Loucy (cell line): ENCODE measurements around the gene GCNT2.

Experiments
- H2AFZ ChIP-seq: fragments of 200-600 bp; sonication (generic); 2 replicates; pipeline ENCODE4 v1.6.0; 2016; ENCODE audit warnings: antibody characterized with exemption, mild to moderate bottlenecking, low read length, moderate library complexity
- H3F3A ChIP-seq: fragments of 200-600 bp; 2 replicates; pipeline ENCODE4 v1.6.0; 2016; ENCODE audit warnings: antibody characterized with exemption, low read depth, mild to moderate bottlenecking
- H3K27me3 ChIP-seq: fragments of 200-600 bp; sonication (generic); 2 replicates; pipeline ENCODE4 v1.6.1; 2014; ENCODE audit warnings: low read length, mild to moderate bottlenecking; ENCODE audit not compliant: insufficient read depth, poor library complexity, severe bottlenecking
- H3K36me3 ChIP-seq: fragments of 200-600 bp; sonication (generic); 2 replicates; pipeline ENCODE4 v1.6.1; 2016; ENCODE audit warnings: low read length; ENCODE audit not compliant: insufficient read depth
- H3K4me1 ChIP-seq: fragments of 200-600 bp; sonication (generic); 2 replicates; pipeline ENCODE4 v1.5.1; 2014; ENCODE audit warnings: low read length, mild to moderate bottlenecking; ENCODE audit not compliant: insufficient read depth, poor library complexity, severe bottlenecking
- H3K4me2 ChIP-seq: fragments of 200-600 bp; sonication (generic); 2 replicates; pipeline ENCODE4 v1.6.0; 2014; ENCODE audit warnings: antibody characterized with exemption, low read length, low read depth, mild to moderate bottlenecking; ENCODE audit not compliant: poor library complexity, severe bottlenecking
- H3K4me3 ChIP-seq: fragments of 200-600 bp; sonication (generic); 2 replicates; pipeline ENCODE4 v1.5.1; 2014; ENCODE audit warnings: low read length, mild to moderate bottlenecking, mixed read lengths; ENCODE audit not compliant: poor library complexity, severe bottlenecking
- H3K79me2 ChIP-seq: fragments of 200-600 bp; sonication (generic); 2 replicates; pipeline ENCODE4 v1.6.1; 2014; ENCODE audit warnings: low read length; ENCODE audit not compliant: insufficient read depth
- H3K9ac ChIP-seq: fragments of 200-600 bp; sonication (generic); 2 replicates; pipeline ENCODE4 v1.6.0; 2014; ENCODE audit warnings: mild to moderate bottlenecking, low read depth, low read length, moderate library complexity; ENCODE audit not compliant: poor library complexity, severe bottlenecking
- H3K9me2 ChIP-seq: fragments of 200-600 bp; sonication (generic); replicated peaks from 2 replicates; pipeline ENCODE4 v1.6.1; 2016; ENCODE audit warnings: low read depth, low read length, mixed read lengths
- H3K9me3 ChIP-seq: fragments of 200-600 bp; sonication (generic); 2 replicates; pipeline ENCODE4 v1.6.1; 2014; ENCODE audit warnings: mild to moderate bottlenecking, antibody characterized with exemption, low read length, low read depth; ENCODE audit not compliant: insufficient read depth
- H4K20me1 ChIP-seq: fragments of 200-600 bp; sonication (generic); 2 replicates; pipeline ENCODE4 v1.6.0; 2014; ENCODE audit warnings: antibody characterized with exemption, low read length, mild to moderate bottlenecking; ENCODE audit not compliant: insufficient read depth, poor library complexity, severe bottlenecking
- CTCF ChIP-seq: fragments of 200-600 bp; sonication (generic); conservative IDR thresholded peaks from 2 replicates; pipeline ENCODE4 v1.5.1; 2014; ENCODE audit warnings: mild to moderate bottlenecking, antibody characterized with exemption, low read length
- EZH2phosphoT487 ChIP-seq: fragments of 200-600 bp; IDR thresholded peaks from 2 replicates; pipeline ENCODE4 v1.6.1; 2018; ENCODE audit warnings: antibody characterized with exemption, mild to moderate bottlenecking, moderate library complexity, borderline replicate concordance

Gene GCNT2

GRCh38 chr6:10626154-10626741, 105.1 kb downstream of the GCNT2 start:
- H3K9me2 ChIP-seq = no peaks in the 10 kb centered on the region
- H3F3A ChIP-seq = no peaks in the 10 kb centered on the region
- H3K79me2 ChIP-seq = no peaks in the 10 kb centered on the region
- no peaks in the 10 kb centered on the region for H3K9me3 ChIP-seq
- H3K9ac ChIP-seq = no peak overlapping the region
- peaks cover 28% of the 10 kb centered on the region; the same call in 1 of the 2 replicates for H3K36me3 ChIP-seq
- no peaks in the 10 kb centered on the region for H4K20me1 ChIP-seq
- TF ChIP-seq CTCF (no peak), EZH2phosphoT487 (no peak)
- H3K4me3 ChIP-seq = no peak overlapping the region
- H3K4me2 ChIP-seq = no peak overlapping the region
- no peaks in the 10 kb centered on the region for H3K4me1 ChIP-seq
- H3K27me3 ChIP-seq = no peaks in the 10 kb centered on the region
- no peak overlapping the region for H2AFZ ChIP-seq

- no peak overlapping the region for H3K4me3 ChIP-seq
- H3K36me3 ChIP-seq = peaks cover 21% of the 10 kb centered on the region; the same call in 1 of the 2 replicates
- no peak overlapping the region for H2AFZ ChIP-seq
- no peaks in the 10 kb centered on the region for H3K27me3 ChIP-seq
- no peaks in the 10 kb centered on the region for H3K4me1 ChIP-seq
- TF ChIP-seq EZH2phosphoT487 = no peak
- no peak for TF ChIP-seq CTCF
- no peaks in the 10 kb centered on the region for H4K20me1 ChIP-seq
- no peak overlapping the region for H3K4me2 ChIP-seq
- no peak overlapping the region for H3K9ac ChIP-seq
- no peaks in the 10 kb centered on the region for H3K79me2 ChIP-seq
- no peaks in the 10 kb centered on the region for H3K9me3 ChIP-seq
- H3F3A ChIP-seq = no peaks in the 10 kb centered on the region
- H3K9me2 ChIP-seq = no peaks in the 10 kb centered on the region
Measured at GRCh38 chr6:10627800-10628199, 106.6 kb downstream of the GCNT2 start.

GRCh38 chr6:10630178-10630577, 109.0 kb downstream of the GCNT2 start:
- Histone ChIP-seq H3K36me3 (peaks cover 4% of the 10 kb centered on the region; the same call in 1 of the 2 replicates), H3K79me2 (no peaks in the 10 kb centered on the region), H3F3A (no peaks in the 10 kb centered on the region), H3K9ac (no peak overlapping the region), H4K20me1 (no peaks in the 10 kb centered on the region), H3K4me1 (peaks cover 7% of the 10 kb centered on the region), H3K9me3 (no peaks in the 10 kb centered on the region), H3K4me2 (no peak overlapping the region), H3K4me3 (no peak overlapping the region), H3K9me2 (no peaks in the 10 kb centered on the region), H2AFZ (no peak overlapping the region), H3K27me3 (no peaks in the 10 kb centered on the region)
- TF ChIP-seq EZH2phosphoT487 (no peak), CTCF (no peak)
